Duodenal mucosa (tissue), 2 donors: ENCODE results near the gene ANP32A.
"Not testable (repeated sequence)": the region's sequence is repeated elsewhere in the genome, so short reads cannot be mapped to it uniquely, and the experiment has no call there.

Source experiments
- H3K27ac ChIP-seq: one replicate; pipeline ENCODE4 v1.7.0; 2013; ENCODE audit warnings: low read depth, low read length
- H3K27me3 ChIP-seq, 2 donors: one replicate each; pipeline ENCODE4 v1.7.0; 2013; ENCODE audit warnings: low read length in 2 of 2, control low read depth in 1 of 2; ENCODE audit not compliant: insufficient read depth in 2 of 2, control insufficient read depth in 1 of 2
- H3K36me3 ChIP-seq, 2 donors: one replicate each; pipeline ENCODE4 v1.7.0; 2013; ENCODE audit warnings: low read length in 2 of 2, control low read depth in 1 of 2; ENCODE audit not compliant: insufficient read depth in 2 of 2, control insufficient read depth in 1 of 2
- H3K4me1 ChIP-seq, 2 donors: one replicate each; pipeline ENCODE4 v1.7.0; 2013; ENCODE audit warnings: low read length in 2 of 2, control low read depth in 1 of 2; ENCODE audit not compliant: insufficient read depth in 2 of 2, control insufficient read depth in 1 of 2
- H3K4me3 ChIP-seq, 2 donors: one replicate each; pipeline ENCODE4 v1.7.0; 2013; ENCODE audit warnings: low read length in 2 of 2, low read depth in 1 of 2
- H3K9ac ChIP-seq, 2 donors: one replicate each; pipeline ENCODE4 v1.7.0; 2013; ENCODE audit warnings: low read length in 2 of 2, low read depth in 1 of 2
- H3K9me3 ChIP-seq, 2 donors: one replicate each; pipeline ENCODE4 v1.7.0; 2013; ENCODE audit warnings: low read length in 2 of 2, control low read depth in 1 of 2; ENCODE audit not compliant: control insufficient read depth in 1 of 2

ANP32A gene

DNA sequence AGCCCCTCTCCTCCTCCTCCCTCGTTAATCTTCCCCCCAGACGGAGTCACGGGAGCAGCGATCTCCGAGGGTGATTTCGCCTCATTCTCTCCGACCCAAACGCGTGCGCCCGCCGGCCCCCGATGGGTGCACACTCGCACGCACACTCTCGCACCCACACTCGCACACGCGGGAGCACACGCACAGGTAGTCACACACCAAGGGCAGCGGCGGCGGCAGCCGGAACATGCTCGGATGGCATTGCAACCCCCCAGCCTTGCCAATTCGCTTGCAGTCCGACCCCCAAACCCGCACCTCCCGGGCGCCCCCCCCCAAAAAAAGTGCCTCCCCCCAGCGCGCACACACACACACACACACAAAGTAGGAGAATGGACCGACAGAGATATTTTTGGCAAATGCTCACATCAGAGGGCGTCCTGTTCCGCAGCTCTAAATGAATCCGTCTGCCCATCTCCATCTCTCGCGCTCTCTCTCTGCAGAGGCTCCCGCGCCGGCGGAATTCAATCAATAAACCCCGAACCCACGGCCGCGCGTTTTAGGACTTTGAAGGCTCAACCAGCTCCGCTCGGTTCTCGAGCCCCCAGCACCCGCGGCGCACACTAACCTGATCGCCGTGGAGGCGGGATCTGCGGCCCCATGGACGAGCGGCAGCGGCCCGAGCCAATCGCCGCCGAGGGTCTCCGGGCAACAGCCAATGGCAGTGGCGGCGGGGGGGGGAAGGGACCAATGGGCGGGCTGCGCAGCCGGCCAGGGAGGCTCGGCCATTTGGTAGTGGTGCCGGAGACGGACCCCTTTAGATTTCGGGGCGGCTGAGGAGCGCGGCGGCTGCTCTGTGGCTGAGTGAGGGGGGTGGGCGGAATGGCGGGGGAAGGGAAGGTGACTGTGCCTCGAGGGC lies at the start of gene ANP32A:
Gene ANP32A (minus strand): TSS at position 601 of the 895 bp plus-strand sequence. CDS start 144 bp downstream, at position 457.
- H3K9me3 ChIP-seq, result no peaks in the 10 kb centered on the region
- H3K4me1 ChIP-seq, result peaks cover 22 to 23% of the 10 kb centered on the region in 2 donors
- no peaks in the 10 kb centered on the region for H3K27me3 ChIP-seq
- no peaks in the 10 kb centered on the region for H3K36me3 ChIP-seq
- H3K9ac ChIP-seq, result peak within 1 kb of the TSS; percentile 91 to 96
- H3K27ac ChIP-seq, result peak within 1 kb of the TSS; percentile 96
- H3K4me3 ChIP-seq, result peak within 1 kb of the TSS; percentile 96 to 99

DNA sequence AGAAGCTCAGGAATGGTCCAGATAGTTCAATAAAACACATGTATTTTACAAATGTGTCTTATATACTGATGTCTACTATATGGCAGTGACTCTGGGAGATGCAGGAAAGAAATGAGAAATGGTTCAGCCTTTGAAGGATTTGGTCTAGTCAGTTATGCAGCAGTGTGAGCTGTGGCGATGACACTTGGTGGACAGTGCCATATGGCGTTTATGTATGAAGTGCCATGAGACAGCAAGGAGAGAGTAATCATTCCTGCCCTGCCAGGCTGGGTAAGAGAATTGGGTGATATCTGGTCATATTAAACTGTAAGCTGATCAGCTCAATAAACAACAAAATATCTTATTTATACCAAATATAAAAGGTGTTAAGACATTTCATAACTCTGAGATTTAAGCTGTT lies 47.6 kb upstream of the ANP32A start:
- Histone ChIP-seq H3K27ac (no peak overlapping the region), H3K9me3 (no peaks in the 10 kb centered on the region), H3K9ac (no peak overlapping the region), H3K27me3 (peaks cover 4 to 7% of the 10 kb centered on the region in 2 donors), H3K4me3 (no peak overlapping the region), H3K4me1 (no peaks in the 10 kb centered on the region), H3K36me3 (no peaks in the 10 kb centered on the region)

DNA sequence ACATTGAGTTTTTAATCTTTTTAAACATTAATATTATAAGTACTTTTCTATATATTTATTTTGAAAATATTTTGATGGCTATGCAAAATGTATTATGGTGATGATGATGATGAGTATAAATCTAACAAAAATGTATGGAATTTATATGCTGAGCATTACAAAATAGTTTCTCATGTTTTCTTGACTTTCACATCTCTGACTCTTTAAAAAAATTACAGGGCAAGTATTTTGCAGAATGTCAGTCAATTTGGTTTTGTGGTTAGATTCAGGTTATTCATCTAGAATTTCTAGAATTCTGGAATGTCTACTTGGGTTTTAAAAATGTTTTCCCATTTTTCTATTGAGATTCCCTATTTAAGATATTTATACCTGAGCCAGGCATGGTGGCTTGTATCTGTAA lies 41.7 kb upstream of the ANP32A start:
- Histone ChIP-seq H3K4me1 (no peaks in the 10 kb centered on the region), H3K27me3 (peaks cover 0 to 2% of the 10 kb centered on the region in 2 donors), H3K27ac (no peak overlapping the region), H3K4me3 (no peak overlapping the region), H3K9me3 (peaks cover 0 to 3% of the 10 kb centered on the region in 2 donors), H3K9ac (no peak overlapping the region), H3K36me3 (no peaks in the 10 kb centered on the region)

DNA sequence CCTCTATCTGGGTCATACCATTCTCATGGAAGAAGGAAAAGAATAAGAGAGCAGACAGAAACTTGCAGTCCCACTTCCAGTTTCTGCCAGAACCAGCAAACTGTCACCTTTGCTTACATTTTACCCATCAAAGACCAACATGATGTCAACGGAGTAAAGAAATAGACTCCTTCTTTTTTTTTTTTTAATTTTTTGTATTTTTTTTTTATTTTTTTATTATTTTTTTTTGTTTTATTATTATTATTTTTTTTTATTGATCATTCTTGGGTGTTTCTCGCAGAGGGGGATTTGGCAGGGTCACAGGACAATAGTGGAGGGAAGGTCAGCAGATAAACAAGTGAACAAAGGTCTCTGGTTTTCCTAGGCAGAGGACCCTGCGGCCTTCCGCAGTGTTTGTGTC lies 38.0 kb upstream of the ANP32A start:
- H3K27me3 ChIP-seq, H3K9me3 ChIP-seq, H3K27ac ChIP-seq, H3K9ac ChIP-seq, H3K36me3 ChIP-seq, H3K4me1 ChIP-seq, H3K4me3 ChIP-seq: not testable (repeated sequence)

DNA sequence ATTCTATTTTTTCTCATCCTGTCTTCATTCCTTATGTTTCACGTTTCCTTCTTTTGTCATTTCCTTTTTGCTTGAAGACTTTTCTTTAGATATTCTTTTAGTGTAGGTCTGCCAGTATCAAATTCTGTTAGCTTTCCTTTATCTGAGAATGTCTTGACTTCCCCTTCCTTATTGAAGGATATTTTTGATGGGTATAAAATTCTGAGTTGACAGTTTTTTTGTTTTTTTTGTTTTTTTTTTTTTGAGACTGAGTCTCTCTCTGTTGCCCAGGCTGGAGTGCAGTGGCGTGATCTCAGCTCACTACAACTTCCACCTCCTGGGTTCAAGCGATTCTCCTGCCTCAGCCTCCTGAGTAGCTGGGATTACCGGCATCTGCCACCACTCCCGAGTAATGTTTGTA lies 36.7 kb upstream of the ANP32A start:
- not testable (repeated sequence) for H3K27ac ChIP-seq, H3K27me3 ChIP-seq, H3K9ac ChIP-seq

DNA sequence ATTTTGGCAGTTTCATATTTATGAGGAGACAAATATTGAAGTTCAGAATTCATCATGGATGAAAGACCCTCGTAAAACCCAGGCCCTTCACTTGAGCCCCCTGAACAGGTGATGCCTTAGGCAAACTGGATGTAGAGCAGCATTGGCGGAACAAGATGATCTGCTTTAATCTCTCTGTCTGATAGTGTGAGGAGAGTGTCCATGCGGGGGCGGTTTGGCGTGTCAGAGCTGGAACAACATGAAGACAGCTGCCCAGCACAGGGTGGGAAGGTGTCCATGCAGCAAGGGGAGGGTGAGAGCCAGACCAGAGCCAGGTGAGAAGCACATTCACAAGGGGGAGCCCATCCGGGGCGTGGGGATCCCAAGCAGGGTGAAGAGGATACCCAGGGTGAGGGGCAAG lies 31.8 kb upstream of the ANP32A start:
- H3K36me3 ChIP-seq, result no peaks in the 10 kb centered on the region
- peaks cover 0 to 11% of the 10 kb centered on the region in 2 donors for H3K27me3 ChIP-seq
- H3K4me1 ChIP-seq, result no peaks in the 10 kb centered on the region
- H3K4me3 ChIP-seq, result no peak overlapping the region
- H3K27ac ChIP-seq, result no peak overlapping the region
- H3K9ac ChIP-seq, result no peak overlapping the region
- no peaks in the 10 kb centered on the region for H3K9me3 ChIP-seq

More for the DNA sequence above, 36.7 kb upstream of the ANP32A start:
- H3K4me1 ChIP-seq, H3K4me3 ChIP-seq, H3K9me3 ChIP-seq, H3K36me3 ChIP-seq: not testable (repeated sequence)

DNA sequence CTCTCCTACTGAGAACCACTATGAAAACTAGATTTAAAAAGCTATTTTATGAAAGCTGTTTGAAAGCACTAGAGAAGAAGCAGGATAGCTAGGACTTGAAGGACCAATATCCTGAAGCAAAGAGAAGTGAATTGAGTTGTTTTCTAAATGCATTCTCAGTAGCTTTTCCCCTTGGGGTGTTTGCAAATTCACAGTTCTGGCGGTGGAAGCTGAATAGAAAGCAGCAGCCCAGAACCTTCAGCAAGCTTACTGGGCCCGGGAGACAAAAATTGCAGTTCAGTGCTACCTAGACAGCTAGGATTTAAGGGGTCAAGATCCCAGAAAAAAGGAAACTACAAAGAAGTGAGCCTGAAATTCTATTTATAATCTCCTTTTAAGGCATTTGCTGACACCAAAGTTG lies 31.3 kb upstream of the ANP32A start:
- Histone ChIP-seq H3K9ac (no peak overlapping the region), H3K36me3 (no peaks in the 10 kb centered on the region), H3K9me3 (no peaks in the 10 kb centered on the region), H3K27me3 (peaks cover 0 to 11% of the 10 kb centered on the region in 2 donors), H3K4me3 (no peak overlapping the region), H3K27ac (no peak overlapping the region), H3K4me1 (no peaks in the 10 kb centered on the region)

DNA sequence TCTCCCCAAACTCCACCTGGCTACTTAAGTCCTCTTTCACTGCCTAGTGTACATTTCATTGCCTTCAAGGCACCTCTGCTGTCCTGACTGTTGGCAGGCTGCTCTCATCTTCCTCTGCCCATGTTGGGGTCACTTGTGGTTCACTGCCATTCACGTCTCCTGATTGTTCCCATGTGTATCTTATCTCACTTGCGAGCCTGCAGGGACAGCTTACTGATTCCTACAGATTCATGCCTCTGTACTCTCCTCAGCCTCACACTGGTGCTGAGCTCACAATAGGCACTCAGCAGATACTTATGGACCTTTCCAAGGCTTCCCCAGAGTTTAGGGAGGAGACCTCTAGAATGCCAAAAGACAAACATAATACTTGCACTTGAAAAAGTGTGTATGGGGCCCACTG lies 28.8 kb upstream of the ANP32A start:
- Histone ChIP-seq H3K27ac (no peak overlapping the region), H3K9ac (no peak overlapping the region), H3K36me3 (no peaks in the 10 kb centered on the region), H3K9me3 (no peaks in the 10 kb centered on the region), H3K4me3 (no peak overlapping the region), H3K4me1 (no peaks in the 10 kb centered on the region), H3K27me3 (peaks cover 9 to 15% of the 10 kb centered on the region in 2 donors)

DNA sequence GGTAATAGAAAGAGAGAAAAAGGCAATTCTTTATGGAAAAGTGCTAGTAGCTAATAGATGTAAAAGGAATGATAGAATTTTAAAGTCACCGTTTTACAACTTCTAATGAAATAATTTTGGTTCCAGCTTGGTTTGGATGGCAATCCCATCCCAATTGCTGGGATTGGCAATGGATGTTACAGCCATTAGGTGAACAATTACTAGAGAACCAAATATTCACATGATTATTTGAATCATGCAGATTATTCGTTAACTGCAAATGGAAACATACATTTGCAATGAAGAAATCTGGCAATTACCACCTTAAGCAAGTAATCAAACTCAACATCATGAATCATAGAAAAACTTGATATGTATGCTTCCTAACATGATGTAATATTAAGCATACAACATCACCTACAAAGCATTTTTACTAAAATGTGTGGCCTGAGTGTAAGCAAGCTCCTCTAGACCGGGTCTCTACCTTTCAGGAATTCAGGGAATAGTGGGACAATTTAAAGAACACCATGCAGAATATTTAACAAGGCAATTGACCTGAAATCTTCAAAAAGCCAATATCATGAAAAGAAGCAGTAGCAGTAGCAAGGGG lies 26.2 kb upstream of the ANP32A start:
- Histone ChIP-seq H3K9me3 (no peaks in the 10 kb centered on the region), H3K9ac (no peak overlapping the region), H3K27me3 (peaks cover 28 to 33% of the 10 kb centered on the region in 2 donors), H3K27ac (no peak overlapping the region), H3K4me3 (no peak overlapping the region), H3K4me1 (no peaks in the 10 kb centered on the region), H3K36me3 (no peaks in the 10 kb centered on the region)

DNA sequence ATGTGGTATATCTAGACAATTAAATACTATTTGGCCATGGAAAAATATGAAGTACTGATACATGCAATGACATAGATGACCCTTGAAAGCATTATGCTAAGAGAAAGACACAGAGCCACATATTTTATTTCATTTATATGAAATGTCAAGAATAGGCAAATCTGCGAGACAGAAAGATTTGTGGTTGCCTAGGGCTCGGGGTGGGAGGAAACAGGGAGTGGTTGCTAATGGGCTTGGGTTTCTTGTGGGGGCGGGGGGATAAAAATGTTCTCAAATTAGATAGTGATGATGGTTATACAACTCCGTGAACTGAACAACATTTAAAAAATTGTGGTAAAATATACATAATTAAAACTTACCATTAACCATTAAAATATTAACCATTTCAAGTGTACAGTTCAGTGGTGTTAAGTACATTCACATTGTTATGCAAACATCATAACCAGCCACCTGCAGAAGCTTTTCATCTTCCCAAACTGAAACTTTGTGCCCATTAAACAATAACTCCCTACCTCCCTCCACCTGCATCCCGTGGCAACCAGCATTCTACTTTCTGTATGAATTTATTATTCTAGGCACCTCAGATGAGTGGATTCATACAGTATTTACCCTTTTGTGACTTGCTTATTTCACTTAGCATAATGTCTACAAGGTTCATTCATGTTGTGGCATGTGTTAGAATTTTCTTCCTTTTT lies 24.3 kb upstream of the ANP32A start:
- H3K4me3 ChIP-seq, result no peak overlapping the region
- no peak overlapping the region for H3K9ac ChIP-seq
- H3K4me1 ChIP-seq, result no peaks in the 10 kb centered on the region
- no peaks in the 10 kb centered on the region for H3K36me3 ChIP-seq
- H3K27ac ChIP-seq, result no peak overlapping the region
- no peaks in the 10 kb centered on the region for H3K9me3 ChIP-seq
- peaks cover 30 to 42% of the 10 kb centered on the region in 2 donors for H3K27me3 ChIP-seq
